NB4 (cell line): ENCODE results near the gene OLA1.

ENCODE experiments used
- POLR2A ChIP-seq: IDR thresholded peaks from 2 replicates; pipeline ENCODE4 v1.6.1; 2011; ENCODE audit warnings: mild to moderate bottlenecking; ENCODE audit not compliant: insufficient read length; ENCODE audit errors: extremely low read depth
- TF ChIP-seq, protein P1 (sequence below): IDR thresholded peaks from one replicate; pipeline ENCODE4 v1.5.1; 2012; ENCODE audit warnings: low read depth, low read length
- TF ChIP-seq, protein P2 (sequence below): IDR thresholded peaks from 2 replicates; pipeline ENCODE4 v1.6.1; 2011; ENCODE audit warnings: low read depth, low read length

DNA sequence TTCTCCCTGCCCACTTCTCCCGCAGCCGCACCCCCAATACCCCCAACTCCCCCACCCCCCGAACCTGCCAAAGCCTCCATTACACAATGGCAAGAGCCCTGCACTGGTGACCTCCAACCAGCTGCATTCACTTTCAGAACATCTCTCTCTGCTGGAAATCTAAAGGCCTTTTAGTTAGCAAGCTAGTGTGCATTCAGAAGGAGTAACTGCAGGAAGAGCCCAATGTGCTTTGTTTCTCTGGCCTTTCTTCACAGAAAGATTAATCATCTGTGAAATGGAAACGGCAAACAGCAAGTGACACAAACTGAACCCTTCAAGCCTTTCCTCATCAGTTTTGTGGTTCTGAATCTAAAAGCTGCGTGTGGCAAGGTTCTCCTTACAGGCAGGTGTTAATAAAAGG lies 124.2 kb downstream of the OLA1 start:
- TF ChIP-seq, protein P1, sequence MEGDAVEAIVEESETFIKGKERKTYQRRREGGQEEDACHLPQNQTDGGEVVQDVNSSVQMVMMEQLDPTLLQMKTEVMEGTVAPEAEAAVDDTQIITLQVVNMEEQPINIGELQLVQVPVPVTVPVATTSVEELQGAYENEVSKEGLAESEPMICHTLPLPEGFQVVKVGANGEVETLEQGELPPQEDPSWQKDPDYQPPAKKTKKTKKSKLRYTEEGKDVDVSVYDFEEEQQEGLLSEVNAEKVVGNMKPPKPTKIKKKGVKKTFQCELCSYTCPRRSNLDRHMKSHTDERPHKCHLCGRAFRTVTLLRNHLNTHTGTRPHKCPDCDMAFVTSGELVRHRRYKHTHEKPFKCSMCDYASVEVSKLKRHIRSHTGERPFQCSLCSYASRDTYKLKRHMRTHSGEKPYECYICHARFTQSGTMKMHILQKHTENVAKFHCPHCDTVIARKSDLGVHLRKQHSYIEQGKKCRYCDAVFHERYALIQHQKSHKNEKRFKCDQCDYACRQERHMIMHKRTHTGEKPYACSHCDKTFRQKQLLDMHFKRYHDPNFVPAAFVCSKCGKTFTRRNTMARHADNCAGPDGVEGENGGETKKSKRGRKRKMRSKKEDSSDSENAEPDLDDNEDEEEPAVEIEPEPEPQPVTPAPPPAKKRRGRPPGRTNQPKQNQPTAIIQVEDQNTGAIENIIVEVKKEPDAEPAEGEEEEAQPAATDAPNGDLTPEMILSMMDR: no peak
- no peak for TF ChIP-seq POLR2A
- TF ChIP-seq, protein P2, sequence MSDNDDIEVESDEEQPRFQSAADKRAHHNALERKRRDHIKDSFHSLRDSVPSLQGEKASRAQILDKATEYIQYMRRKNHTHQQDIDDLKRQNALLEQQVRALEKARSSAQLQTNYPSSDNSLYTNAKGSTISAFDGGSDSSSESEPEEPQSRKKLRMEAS: no peak
